PC-9 (cell line): ENCODE measurements around the gene USHBP1. TPM values are rescaled to one million over a fixed set of nuclear protein-coding genes. Genes with fewer than 3 reads are reported as not detected.

Experiments used
- BruUV-seq: library from RNA; stranded (reverse); fragments of 400-500 nt; replicated peaks from 2 replicates; lab custom pipeline; 2021; lab: Mats Ljungman, UMichigan
- CTCF ChIA-PET: fragments of 300-600 bp; sonication (Branson Sonifier 250); formaldehyde crosslinking; loops from one replicate; lab custom pipeline; 2022; ENCODE audit warnings: antibody characterized with exemption; lab: Charles Lee
- POLR2A ChIA-PET: fragments of 300-600 bp; sonication (Branson Sonifier 250); formaldehyde crosslinking; loops from one replicate; lab custom pipeline; 2022; ENCODE audit warnings: antibody characterized with exemption; ENCODE audit not compliant: unreplicated experiment; lab: Charles Lee
- DNase-seq, 2 experiments: peaks; one replicate each; pipeline versions ENCODE4 v3.0.0 to v3.0.0-alpha.2; 2015 to 2022; ENCODE audit warnings: mixed read lengths in 1 of 2
- H2AFZ ChIP-seq: fragments of 200-600 bp; sonication (generic); 2 replicates; pipeline ENCODE4 v1.8.1; 2017; ENCODE audit warnings: antibody characterized with exemption
- H3F3A ChIP-seq: fragments of 200-600 bp; sonication (generic); 2 replicates; pipeline ENCODE4 v1.8.1; 2017; ENCODE audit warnings: antibody characterized with exemption, mild to moderate bottlenecking, low read depth; ENCODE audit not compliant: insufficient read depth
- H3K27ac ChIP-seq: fragments of 200-600 bp; sonication (generic); 2 replicates; pipeline ENCODE4 v1.6.1; 2016; ENCODE audit warnings: mixed run types
- H3K27me3 ChIP-seq: fragments of 200-600 bp; sonication (generic); 2 replicates; pipeline ENCODE4 v1.6.1; 2016; ENCODE audit warnings: low read depth, mixed run types; ENCODE audit not compliant: insufficient read depth
- H3K36me3 ChIP-seq: fragments of 200-600 bp; sonication (generic); 2 replicates; pipeline ENCODE4 v1.6.1; 2016; ENCODE audit warnings: low read depth, mixed run types
- H3K4me1 ChIP-seq: fragments of 200-600 bp; sonication (generic); replicated peaks from 2 replicates; pipeline ENCODE4 v1.6.1; 2016; ENCODE audit warnings: mixed run types; ENCODE audit not compliant: insufficient read depth
- H3K4me2 ChIP-seq: fragments of 200-600 bp; sonication (generic); 2 replicates; pipeline ENCODE4 v1.6.1; 2017; ENCODE audit warnings: mixed run types
- H3K4me3 ChIP-seq: fragments of 200-600 bp; sonication (generic); 2 replicates; pipeline ENCODE4 v1.6.1; 2016; ENCODE audit warnings: mixed run types
- H3K79me2 ChIP-seq: fragments of 200-600 bp; sonication (generic); 2 replicates; pipeline ENCODE4 v1.6.1; 2017; ENCODE audit warnings: low read depth, mixed run types
- H3K9me2 ChIP-seq: fragments of 200-600 bp; sonication (generic); 2 replicates; pipeline ENCODE4 v1.8.1; 2017; ENCODE audit warnings: mild to moderate bottlenecking; ENCODE audit not compliant: insufficient read depth
- H3K9me3 ChIP-seq: fragments of 200-600 bp; sonication (generic); 2 replicates; pipeline ENCODE4 v1.8.1; 2016; ENCODE audit warnings: low read depth; ENCODE audit not compliant: insufficient read depth
- H4K20me1 ChIP-seq: fragments of 200-600 bp; sonication (generic); 2 replicates; pipeline ENCODE4 v1.8.1; 2017; ENCODE audit not compliant: insufficient read depth
- EZH2 ChIP-seq: fragments of 200-600 bp; sonication (generic); IDR thresholded peaks from 2 replicates; pipeline ENCODE4 v1.8.0; 2017; ENCODE audit warnings: antibody characterized with exemption, low read depth
- intact Hi-C: fragments of 100-400 bp; cut with micrococcal nuclease; formaldehyde crosslinking; loops from one replicate; pipeline ENCODE4 v1.10.0; 2022; ENCODE audit not compliant: unreplicated experiment
- total RNA-seq: library from RNA; stranded (reverse); gene quantifications from 2 replicates; pipeline ENCODE4 v1.2.3, GENCODE V29; 2021
- TF ChIP-seq, protein P1 (sequence below): fragments of 200-600 bp; sonication (generic); conservative IDR thresholded peaks from 2 replicates; pipeline ENCODE4 v1.6.1; 2017; ENCODE audit warnings: mixed run types, antibody characterized with exemption, mild to moderate bottlenecking, moderate library complexity

Gene USHBP1
- total RNA-seq, 1 experiment from 2014 or later = not detected

DNA sequence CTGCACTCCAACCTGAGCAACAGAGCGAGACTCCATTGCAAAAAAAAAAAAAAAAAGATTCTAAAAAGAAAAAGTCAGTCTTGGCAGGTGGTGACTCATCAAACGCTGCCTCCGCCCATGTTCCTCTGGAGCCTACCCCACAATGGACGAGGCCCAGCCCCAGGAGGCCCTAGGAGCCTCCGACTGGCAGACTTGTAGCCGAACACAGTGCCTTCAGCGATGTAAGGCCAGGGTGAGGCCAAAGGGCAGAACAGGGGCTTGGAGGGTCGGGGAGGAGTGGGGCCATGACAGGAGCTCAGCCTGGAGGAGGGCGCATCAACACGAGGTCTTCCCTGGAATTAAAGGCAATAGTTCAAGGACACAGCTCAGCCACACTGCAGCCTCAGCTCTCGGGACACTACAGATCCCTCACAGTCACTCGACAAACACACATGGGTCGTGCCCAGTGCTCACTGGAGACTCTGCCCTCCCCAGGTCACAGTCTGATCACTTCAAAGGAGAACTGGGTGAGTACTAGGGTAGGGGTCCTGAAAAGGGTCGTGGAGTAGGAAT is 44.3 kb downstream of the USHBP1 start:
- DNase-seq = peak; percentile 71 to 77
- Histone ChIP-seq H3K27ac (peak overlapping the region; percentile 49), H3K79me2 (no peaks in the 10 kb centered on the region; the same call in 1 of the 2 replicates), H3K4me3 (no peak overlapping the region), H3K4me1 (peaks cover 20% of the 10 kb centered on the region), H3K36me3 (peaks cover 6% of the 10 kb centered on the region; the same call in 1 of the 2 replicates), H4K20me1 (no peaks in the 10 kb centered on the region), H3K9me2 (no peaks in the 10 kb centered on the region), H3K9me3 (no peaks in the 10 kb centered on the region), H3K27me3 (no peaks in the 10 kb centered on the region), H3K4me2 (peak overlapping the region; percentile 48), H3F3A (peaks cover 33% of the 10 kb centered on the region), H2AFZ (0 out of 2 replicates have a peak overlapping the region, but pooled peaks have one; percentile 28)
- no TSS peak for BruUV-seq
- ChIA-PET POLR2A (no interaction called here), CTCF (interaction anchor here (0.6 to 0.7 kb wide), 2 partner anchors 28 to 197 kb away, joined by 4 to 9 read pairs; no protein-coding TSS in a partner anchor)
- intact Hi-C loops = no loop called here
- no peak for TF ChIP-seq EZH2
- TF ChIP-seq, protein P1, sequence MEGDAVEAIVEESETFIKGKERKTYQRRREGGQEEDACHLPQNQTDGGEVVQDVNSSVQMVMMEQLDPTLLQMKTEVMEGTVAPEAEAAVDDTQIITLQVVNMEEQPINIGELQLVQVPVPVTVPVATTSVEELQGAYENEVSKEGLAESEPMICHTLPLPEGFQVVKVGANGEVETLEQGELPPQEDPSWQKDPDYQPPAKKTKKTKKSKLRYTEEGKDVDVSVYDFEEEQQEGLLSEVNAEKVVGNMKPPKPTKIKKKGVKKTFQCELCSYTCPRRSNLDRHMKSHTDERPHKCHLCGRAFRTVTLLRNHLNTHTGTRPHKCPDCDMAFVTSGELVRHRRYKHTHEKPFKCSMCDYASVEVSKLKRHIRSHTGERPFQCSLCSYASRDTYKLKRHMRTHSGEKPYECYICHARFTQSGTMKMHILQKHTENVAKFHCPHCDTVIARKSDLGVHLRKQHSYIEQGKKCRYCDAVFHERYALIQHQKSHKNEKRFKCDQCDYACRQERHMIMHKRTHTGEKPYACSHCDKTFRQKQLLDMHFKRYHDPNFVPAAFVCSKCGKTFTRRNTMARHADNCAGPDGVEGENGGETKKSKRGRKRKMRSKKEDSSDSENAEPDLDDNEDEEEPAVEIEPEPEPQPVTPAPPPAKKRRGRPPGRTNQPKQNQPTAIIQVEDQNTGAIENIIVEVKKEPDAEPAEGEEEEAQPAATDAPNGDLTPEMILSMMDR = no peak

DNA sequence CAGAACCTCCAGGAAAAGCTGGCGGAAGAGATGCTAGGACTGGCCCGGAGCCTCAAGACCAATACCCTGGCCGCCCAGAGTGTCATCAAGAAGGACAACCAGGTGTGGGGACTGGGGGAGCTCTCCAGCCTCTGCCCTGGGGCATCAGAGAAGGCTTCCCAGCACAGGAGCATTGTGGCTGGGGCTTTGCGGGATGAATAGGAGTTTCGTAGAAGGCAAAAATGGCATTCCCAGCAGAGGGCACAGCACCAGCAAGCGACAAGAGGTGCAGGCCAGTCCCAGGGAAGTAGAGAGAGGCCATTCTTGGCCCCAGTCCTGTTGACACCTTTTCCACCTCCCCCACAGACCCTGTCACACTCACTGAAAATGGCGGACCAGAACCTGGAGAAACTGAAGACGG is 45.3 kb downstream of the USHBP1 start:
- Histone ChIP-seq H3K27ac (no peak overlapping the region), H3K4me1 (peaks cover 24% of the 10 kb centered on the region), H3K27me3 (no peaks in the 10 kb centered on the region), H3K36me3 (peaks cover 6% of the 10 kb centered on the region; the same call in 1 of the 2 replicates), H3K9me2 (no peaks in the 10 kb centered on the region), H2AFZ (no peak overlapping the region), H3K9me3 (no peaks in the 10 kb centered on the region), H3F3A (peaks cover 30% of the 10 kb centered on the region), H4K20me1 (no peaks in the 10 kb centered on the region), H3K4me2 (no peak overlapping the region), H3K79me2 (no peaks in the 10 kb centered on the region; the same call in 1 of the 2 replicates), H3K4me3 (no peak overlapping the region)
- BruUV-seq = no TSS peak
- ChIA-PET CTCF (no interaction called here), POLR2A (no interaction called here)
- intact Hi-C loops = no loop called here
- TF ChIP-seq, protein P1 = no peak
- no peak for TF ChIP-seq EZH2
- no peak for DNase-seq

- Histone ChIP-seq H3K27ac (no peak overlapping the region), H3K27me3 (no peaks in the 10 kb centered on the region), H2AFZ (no peak overlapping the region), H3K36me3 (peaks cover 6% of the 10 kb centered on the region; the same call in 1 of the 2 replicates), H3K4me2 (peak overlapping the region; percentile 94), H3K4me1 (peaks cover 26% of the 10 kb centered on the region), H3K9me3 (no peaks in the 10 kb centered on the region), H3K79me2 (no peaks in the 10 kb centered on the region; the same call in 1 of the 2 replicates), H3K9me2 (no peaks in the 10 kb centered on the region), H3F3A (peaks cover 18% of the 10 kb centered on the region; the same call in 1 of the 2 replicates), H4K20me1 (no peaks in the 10 kb centered on the region), H3K4me3 (peak overlapping the region; percentile 64)
- ChIA-PET CTCF (no interaction called here), POLR2A (interaction anchor here (0.6 to 1.6 kb wide), 5 partner anchors 18 to 498 kb away, joined by 3 to 14 read pairs (median 5); partner anchors contain the start of gene BABAM1)
- no peak for DNase-seq
- TSS peak; percentile 51 for BruUV-seq
- TF ChIP-seq, protein P1 = no peak
- no peak for TF ChIP-seq EZH2
- intact Hi-C loops = no loop called here
These were observed 48.4 kb downstream of the USHBP1 start for GRCh38 chr19:17216058-17216670.
